Suppressor macrophage treated with lipopolysaccharide for 1 hour (primary cell): Measurements from ENCODE around the gene SOHLH1.

Experiments
- DNase-seq, 3 donors: peaks; one replicate each; pipeline ENCODE4 v3.0.0-alpha.2; 2020 to 2022

Gene SOHLH1

GRCh38 chr9:135728436-135729110 lies 29.3 kb upstream of the SOHLH1 start:
- no peak for DNase-seq

- no peak for DNase-seq
Measured at GRCh38 chr9:135727257-135727875, 28.1 kb upstream of the SOHLH1 start.

GRCh38 chr9:135726138-135726853 lies 27.0 kb upstream of the SOHLH1 start:
- no peak for DNase-seq

- no peak for DNase-seq
Measured at GRCh38 chr9:135724186-135724787, 25.0 kb upstream of the SOHLH1 start.

GRCh38 chr9:135722365-135722764 lies 23.1 kb upstream of the SOHLH1 start:
- no peak for DNase-seq

GRCh38 chr9:135719472-135719871 lies 20.2 kb upstream of the SOHLH1 start:
- no peak for DNase-seq

- DNase-seq, result peak; percentile 57 to 75 (median 63)
Measured at GRCh38 chr9:135718616-135719015, 19.3 kb upstream of the SOHLH1 start.

- DNase-seq, result no peak
Measured at GRCh38 chr9:135717410-135717809, 18.1 kb upstream of the SOHLH1 start.

- no peak for DNase-seq
Measured at GRCh38 chr9:135716045-135716444, 16.8 kb upstream of the SOHLH1 start.

- no peak for DNase-seq
Measured at GRCh38 chr9:135715056-135715595, 15.8 kb upstream of the SOHLH1 start.

- DNase-seq, result no peak
Measured at GRCh38 chr9:135714242-135715055, 15.2 kb upstream of the SOHLH1 start.

- DNase-seq, result no peak
Measured at GRCh38 chr9:135712613-135713295, 13.5 kb upstream of the SOHLH1 start.

- DNase-seq, result no peak
Measured at GRCh38 chr9:135711881-135712280, 12.6 kb upstream of the SOHLH1 start.

- no peak for DNase-seq
Measured at GRCh38 chr9:135711391-135711790, 12.1 kb upstream of the SOHLH1 start.

- no peak for DNase-seq
Measured at GRCh38 chr9:135708164-135708563, 8.9 kb upstream of the SOHLH1 start.

- no peak for DNase-seq
Measured at GRCh38 chr9:135707252-135708138, 8.2 kb upstream of the SOHLH1 start.

- DNase-seq, result no peak
Measured at GRCh38 chr9:135706288-135706687, 7.0 kb upstream of the SOHLH1 start.

GRCh38 chr9:135705376-135705775 lies 6.1 kb upstream of the SOHLH1 start:
- no peak for DNase-seq

- DNase-seq, result no peak
Measured at GRCh38 chr9:135704483-135704882, 5.2 kb upstream of the SOHLH1 start.

GRCh38 chr9:135703726-135704125 lies 4.4 kb upstream of the SOHLH1 start:
- DNase-seq, result no peak
